Liver (tissue), 9 donors: ENCODE data around the gene HEBP2. TPM values are rescaled to one million over a fixed set of nuclear protein-coding genes. Genes with fewer than 3 reads are reported as not detected.

Source experiments
- DNase-seq: peaks from one replicate; pipeline ENCODE4 v3.0.0-alpha.2; 2017; ENCODE audit warnings: low spot score
- H3K27ac ChIP-seq, 2 donors: one replicate each; pipeline ENCODE4 v1.7.0; 2013; ENCODE audit warnings: inconsistent platforms in 2 of 2, low read length in 2 of 2, control low read depth in 1 of 2, low read depth in 1 of 2, mild to moderate bottlenecking in 1 of 2
- H3K27me3 ChIP-seq, 4 donors: one replicate each; pipeline versions ENCODE4 v1.6.1 to v1.7.0; 2013; ENCODE audit warnings: low read length in 3 of 4, inconsistent platforms in 1 of 4, mild to moderate bottlenecking in 1 of 4, moderate library complexity in 1 of 4; ENCODE audit not compliant: control insufficient read depth in 4 of 4, insufficient read depth in 4 of 4
- H3K36me3 ChIP-seq, 4 donors: one replicate each; pipeline versions ENCODE4 v1.6.1 to v1.7.0; 2013; ENCODE audit warnings: low read length in 3 of 4, mild to moderate bottlenecking in 3 of 4, low read depth in 1 of 4, moderate library complexity in 1 of 4; ENCODE audit not compliant: control insufficient read depth in 4 of 4, insufficient read depth in 3 of 4
- H3K4me1 ChIP-seq, 4 donors: one replicate each; pipeline versions ENCODE4 v1.6.1 to v1.7.0; 2013; ENCODE audit warnings: low read length in 3 of 4, mild to moderate bottlenecking in 3 of 4, moderate library complexity in 1 of 4; ENCODE audit not compliant: control insufficient read depth in 4 of 4, insufficient read depth in 4 of 4
- H3K4me3 ChIP-seq, 3 donors: one replicate each; pipeline versions ENCODE4 v1.6.1 to v1.7.0; 2013; ENCODE audit warnings: low read length in 3 of 3, control low read depth in 1 of 3, low read depth in 1 of 3, mild to moderate bottlenecking in 1 of 3
- H3K9ac ChIP-seq, 2 donors: one replicate each; pipeline ENCODE4 v1.7.0; 2013; ENCODE audit warnings: low read length in 2 of 2, mild to moderate bottlenecking in 2 of 2, moderate library complexity in 2 of 2, control low read depth in 1 of 2, low read depth in 1 of 2
- H3K9me3 ChIP-seq, 4 donors: one replicate each; pipeline versions ENCODE4 v1.6.1 to v1.7.0; 2013; ENCODE audit warnings: low read length in 3 of 4; ENCODE audit not compliant: control insufficient read depth in 4 of 4
- EGR1 ChIP-seq, 2 donors: IDR thresholded peaks; 2 replicates each; pipeline ENCODE4 v1.6.1; 2016 to 2018; ENCODE audit warnings: antibody characterized with exemption in 2 of 2, low read depth in 2 of 2
- FOXA1 ChIP-seq: IDR thresholded peaks from 2 replicates; pipeline ENCODE4 v1.6.1; 2016; ENCODE audit warnings: antibody characterized with exemption
- FOXA2 ChIP-seq: IDR thresholded peaks from 2 replicates; pipeline ENCODE4 v1.6.1; 2016; ENCODE audit warnings: antibody characterized with exemption
- GABPA ChIP-seq, 2 donors: IDR thresholded peaks in 1 of 2; conservative IDR thresholded peaks in 1 of 2; 2 replicates each; pipeline ENCODE4 v1.6.1; 2016; ENCODE audit warnings: antibody characterized with exemption in 2 of 2, mild to moderate bottlenecking in 1 of 2, moderate library complexity in 1 of 2
- HNF4A ChIP-seq, 2 donors: conservative IDR thresholded peaks; 2 replicates each; pipeline ENCODE4 v1.6.1; 2016; ENCODE audit warnings: antibody characterized with exemption in 2 of 2, mild to moderate bottlenecking in 2 of 2
- HNF4G ChIP-seq: IDR thresholded peaks from 2 replicates; pipeline ENCODE4 v1.6.1; 2016; ENCODE audit warnings: antibody characterized with exemption
- JUND ChIP-seq, 2 donors: IDR thresholded peaks; 2 replicates each; pipeline ENCODE4 v1.6.1; 2016; ENCODE audit warnings: antibody characterized with exemption in 2 of 2
- NR2F2 ChIP-seq: IDR thresholded peaks from 2 replicates; pipeline ENCODE4 v1.6.1; 2016; ENCODE audit warnings: antibody characterized with exemption
- RAD21 ChIP-seq, 2 donors: IDR thresholded peaks; 2 replicates each; pipeline ENCODE4 v1.6.1; 2016; ENCODE audit warnings: antibody characterized with exemption in 2 of 2, mild to moderate bottlenecking in 2 of 2
- RXRA ChIP-seq, 2 donors: IDR thresholded peaks; 2 replicates each; pipeline ENCODE4 v1.6.1; 2017 to 2018; ENCODE audit warnings: antibody characterized with exemption in 2 of 2, mild to moderate bottlenecking in 1 of 2
- SP1 ChIP-seq: IDR thresholded peaks from 2 replicates; pipeline ENCODE4 v1.6.1; 2018; ENCODE audit warnings: antibody characterized with exemption, mild to moderate bottlenecking
- YY1 ChIP-seq: IDR thresholded peaks from 2 replicates; pipeline ENCODE4 v1.6.1; 2016; ENCODE audit warnings: antibody characterized with exemption, mild to moderate bottlenecking
- WGBS: extraction: QIAGEN DNeasy Blood & Tissue Kit; methylation state at CpG from one replicate; pipeline ENCODE4 v1.1.7; 2013; 5-methylcytosine and 5-hydroxymethylcytosine counted together
- polyA plus RNA-seq, 2 donors: library from polyadenylated mRNA; stranded (reverse) in 1 of 2; unstranded in 1 of 2; fragments of 200-250 nt in 1 of 2; fragments of >200 nt in 1 of 2; fragmentation: Nextera tagmentation in 1 of 2; extraction: Ambion mirVana in 1 of 2; gene quantifications; one replicate each; pipeline versions ENCODE4 v1.2.1 to v1.2.3, GENCODE V29; 2013 to 2015
- total RNA-seq, 2 donors: library from RNA; depleted of rRNA; stranded (reverse); fragments of >200 nt; gene quantifications; one replicate each; pipeline ENCODE4 v1.2.3, GENCODE V29; 2014
- TF ChIP-seq, protein P1 (sequence below): fragments of 150-350 bp; IDR thresholded peaks from 2 replicates; pipeline ENCODE4 v1.5.1; 2017; ENCODE audit warnings: improper control_type of control experiment, low read depth, low read length; ENCODE audit not compliant: missing input control
- TF ChIP-seq, protein P2 (sequence below): IDR thresholded peaks from 2 replicates; pipeline ENCODE4 v1.6.1; 2016; ENCODE audit warnings: antibody characterized with exemption, mild to moderate bottlenecking
- TF ChIP-seq, protein P3 (sequence below): IDR thresholded peaks from 2 replicates; pipeline ENCODE4 v1.6.1; 2016; ENCODE audit warnings: antibody characterized with exemption
- TF ChIP-seq, protein P4 (sequence below): IDR thresholded peaks from 2 replicates; pipeline ENCODE4 v1.6.1; 2016; ENCODE audit warnings: antibody characterized with exemption
- donor health status: healthy.
- donor health status: healthy.
- donor health status: healthy.
- donor health status: healthy.
- donor health status: healthy.

HEBP2 gene
- total and polyA plus RNA-seq, 4 donors = 5.6 to 58.0 (median 16.8) TPM

DNA sequence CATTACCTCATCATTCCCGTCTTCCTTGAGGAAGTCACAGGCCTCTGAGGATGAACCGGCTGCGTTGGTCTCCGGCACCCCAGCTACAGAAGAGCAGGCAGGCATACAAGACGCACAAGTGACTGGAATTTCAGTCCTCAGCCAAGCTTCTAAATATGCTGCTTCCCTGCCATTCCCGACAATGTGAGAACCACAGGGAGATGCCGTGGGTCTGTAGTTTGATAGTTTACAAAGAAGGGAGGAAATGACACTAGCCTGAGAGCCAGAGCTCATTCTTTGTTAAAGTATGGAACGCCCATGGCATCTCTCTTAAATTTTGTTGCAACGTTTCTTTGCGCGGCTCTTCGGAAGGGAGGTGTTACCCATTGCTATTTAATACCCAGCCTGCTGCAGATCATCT is 25.7 kb downstream of the HEBP2 start:
- no peak for TF ChIP-seq SP1
- TF ChIP-seq, protein P1, sequence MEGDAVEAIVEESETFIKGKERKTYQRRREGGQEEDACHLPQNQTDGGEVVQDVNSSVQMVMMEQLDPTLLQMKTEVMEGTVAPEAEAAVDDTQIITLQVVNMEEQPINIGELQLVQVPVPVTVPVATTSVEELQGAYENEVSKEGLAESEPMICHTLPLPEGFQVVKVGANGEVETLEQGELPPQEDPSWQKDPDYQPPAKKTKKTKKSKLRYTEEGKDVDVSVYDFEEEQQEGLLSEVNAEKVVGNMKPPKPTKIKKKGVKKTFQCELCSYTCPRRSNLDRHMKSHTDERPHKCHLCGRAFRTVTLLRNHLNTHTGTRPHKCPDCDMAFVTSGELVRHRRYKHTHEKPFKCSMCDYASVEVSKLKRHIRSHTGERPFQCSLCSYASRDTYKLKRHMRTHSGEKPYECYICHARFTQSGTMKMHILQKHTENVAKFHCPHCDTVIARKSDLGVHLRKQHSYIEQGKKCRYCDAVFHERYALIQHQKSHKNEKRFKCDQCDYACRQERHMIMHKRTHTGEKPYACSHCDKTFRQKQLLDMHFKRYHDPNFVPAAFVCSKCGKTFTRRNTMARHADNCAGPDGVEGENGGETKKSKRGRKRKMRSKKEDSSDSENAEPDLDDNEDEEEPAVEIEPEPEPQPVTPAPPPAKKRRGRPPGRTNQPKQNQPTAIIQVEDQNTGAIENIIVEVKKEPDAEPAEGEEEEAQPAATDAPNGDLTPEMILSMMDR = no peak
- TF ChIP-seq, protein P2, sequence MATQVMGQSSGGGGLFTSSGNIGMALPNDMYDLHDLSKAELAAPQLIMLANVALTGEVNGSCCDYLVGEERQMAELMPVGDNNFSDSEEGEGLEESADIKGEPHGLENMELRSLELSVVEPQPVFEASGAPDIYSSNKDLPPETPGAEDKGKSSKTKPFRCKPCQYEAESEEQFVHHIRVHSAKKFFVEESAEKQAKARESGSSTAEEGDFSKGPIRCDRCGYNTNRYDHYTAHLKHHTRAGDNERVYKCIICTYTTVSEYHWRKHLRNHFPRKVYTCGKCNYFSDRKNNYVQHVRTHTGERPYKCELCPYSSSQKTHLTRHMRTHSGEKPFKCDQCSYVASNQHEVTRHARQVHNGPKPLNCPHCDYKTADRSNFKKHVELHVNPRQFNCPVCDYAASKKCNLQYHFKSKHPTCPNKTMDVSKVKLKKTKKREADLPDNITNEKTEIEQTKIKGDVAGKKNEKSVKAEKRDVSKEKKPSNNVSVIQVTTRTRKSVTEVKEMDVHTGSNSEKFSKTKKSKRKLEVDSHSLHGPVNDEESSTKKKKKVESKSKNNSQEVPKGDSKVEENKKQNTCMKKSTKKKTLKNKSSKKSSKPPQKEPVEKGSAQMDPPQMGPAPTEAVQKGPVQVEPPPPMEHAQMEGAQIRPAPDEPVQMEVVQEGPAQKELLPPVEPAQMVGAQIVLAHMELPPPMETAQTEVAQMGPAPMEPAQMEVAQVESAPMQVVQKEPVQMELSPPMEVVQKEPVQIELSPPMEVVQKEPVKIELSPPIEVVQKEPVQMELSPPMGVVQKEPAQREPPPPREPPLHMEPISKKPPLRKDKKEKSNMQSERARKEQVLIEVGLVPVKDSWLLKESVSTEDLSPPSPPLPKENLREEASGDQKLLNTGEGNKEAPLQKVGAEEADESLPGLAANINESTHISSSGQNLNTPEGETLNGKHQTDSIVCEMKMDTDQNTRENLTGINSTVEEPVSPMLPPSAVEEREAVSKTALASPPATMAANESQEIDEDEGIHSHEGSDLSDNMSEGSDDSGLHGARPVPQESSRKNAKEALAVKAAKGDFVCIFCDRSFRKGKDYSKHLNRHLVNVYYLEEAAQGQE = no peak
- TF ChIP-seq, protein P3, sequence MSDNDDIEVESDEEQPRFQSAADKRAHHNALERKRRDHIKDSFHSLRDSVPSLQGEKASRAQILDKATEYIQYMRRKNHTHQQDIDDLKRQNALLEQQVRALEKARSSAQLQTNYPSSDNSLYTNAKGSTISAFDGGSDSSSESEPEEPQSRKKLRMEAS = no peak
- TF ChIP-seq FOXA1 = no peak
- no peak for TF ChIP-seq RAD21 (IDR thresholded peaks at IDR 0.05)
- no peak for DNase-seq
- Histone ChIP-seq H3K4me1 (peaks cover 2 to 24% (median 10%) of the 10 kb centered on the region in 4 donors), H3K9ac (no peak overlapping the region), H3K27me3 (no peaks in the 10 kb centered on the region), H3K9me3 (no peaks in the 10 kb centered on the region), H3K27ac (no peak overlapping the region), H3K4me3 (no peak overlapping the region), H3K36me3 (peaks cover 0 to 42% (median 21%) of the 10 kb centered on the region in 4 donors)
- 72% methylated on average over 12 of the region's 12 CpGs for WGBS

DNA sequence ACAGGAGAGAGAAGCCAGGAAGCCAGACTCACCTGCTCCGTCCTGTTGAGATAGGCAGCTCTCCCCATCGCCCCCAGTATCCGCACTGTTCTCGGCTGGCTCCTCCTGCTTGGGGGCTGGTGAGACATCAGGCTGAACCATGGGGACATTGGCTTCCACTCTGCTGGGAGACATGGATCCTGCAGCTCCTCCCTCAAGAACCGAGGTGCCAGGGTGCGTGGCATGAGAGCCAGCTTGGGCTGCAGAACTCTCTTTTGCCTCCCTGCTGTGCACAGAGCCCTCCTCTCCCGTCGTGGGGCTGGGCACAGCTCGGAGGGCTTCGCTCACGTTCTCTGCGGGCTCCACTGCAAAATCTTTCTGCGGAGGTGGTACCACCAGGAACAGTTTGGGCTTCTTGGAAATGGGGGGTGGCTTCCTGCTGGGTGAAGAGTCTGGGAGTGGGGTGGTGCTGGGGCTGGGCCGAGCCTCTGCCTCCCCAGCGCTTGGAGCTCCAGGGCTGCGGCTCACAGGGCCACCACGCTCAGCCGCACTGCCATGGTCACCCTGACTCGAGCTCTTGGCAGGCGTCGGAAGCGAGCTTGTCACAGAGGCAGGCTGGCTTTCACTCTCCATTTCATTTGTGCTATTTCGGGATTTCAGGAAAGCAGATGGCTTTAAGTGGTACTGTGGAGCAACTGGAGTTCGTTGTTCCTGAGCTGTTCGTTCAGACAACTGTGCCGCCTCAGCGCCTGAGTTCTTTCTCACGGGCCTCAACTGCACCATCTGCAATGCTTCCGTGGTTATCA is 26.5 kb downstream of the HEBP2 start:
- no peak for DNase-seq
- peaks cover 0 to 38% (median 21%) of the 10 kb centered on the region in 4 donors for H3K36me3 ChIP-seq
- no peaks in the 10 kb centered on the region for H3K9me3 ChIP-seq
- H3K4me3 ChIP-seq = no peak overlapping the region
- H3K9ac ChIP-seq = no peak overlapping the region
- 83% methylated on average over 29 of the region's 29 CpGs for WGBS
- peaks cover 2 to 24% (median 10%) of the 10 kb centered on the region in 4 donors for H3K4me1 ChIP-seq
- no peaks in the 10 kb centered on the region for H3K27me3 ChIP-seq
- no peak overlapping the region for H3K27ac ChIP-seq
- TF ChIP-seq NR2F2 (no peak), FOXA2 (no peak), GABPA (IDR thresholded peaks at IDR 0.05 in 1 of 2, conservative IDR thresholded peaks at IDR 0.05 in 1 of 2) (no peak), JUND (IDR thresholded peaks at IDR 0.05) (no peak), EGR1 (IDR thresholded peaks at IDR 0.05; ENCODE audit: low read depth in 2 of 2) (no peak), HNF4G (no peak), FOXA1 (no peak), YY1 (no peak), HNF4A (conservative IDR thresholded peaks at IDR 0.05) (no peak), RXRA (IDR thresholded peaks at IDR 0.05) (no peak)
- TF ChIP-seq, protein P1 = no peak
- TF ChIP-seq, protein P2 = no peak
- TF ChIP-seq, protein P4, sequence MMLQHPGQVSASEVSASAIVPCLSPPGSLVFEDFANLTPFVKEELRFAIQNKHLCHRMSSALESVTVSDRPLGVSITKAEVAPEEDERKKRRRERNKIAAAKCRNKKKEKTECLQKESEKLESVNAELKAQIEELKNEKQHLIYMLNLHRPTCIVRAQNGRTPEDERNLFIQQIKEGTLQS = no peak
- TF ChIP-seq, protein P3 = no peak
